Thoracic aorta (tissue), 2 donors: ENCODE measurements around the gene TMEM198. TPM values are rescaled to one million over a fixed set of nuclear protein-coding genes. Genes with fewer than 3 reads are reported as not detected.

Experiments used
- ATAC-seq: fragments of 150-250 bp; one replicate; pipeline ENCODE4 v1.8.0; 2017; ENCODE audit warnings: low read depth; ENCODE audit not compliant: insufficient number of reproducible peaks, low FRiP score
- DNase-seq: peaks from one replicate; pipeline ENCODE4 v3.0.0-alpha.2; 2020; ENCODE audit warnings: low spot score
- H3K27ac ChIP-seq, 2 donors: fragments of 200-600 bp; sonication (generic); 1 replicate in 1 of 2; 2 replicates in 1 of 2; pipeline ENCODE4 v1.5.1; 2016; ENCODE audit warnings: mild to moderate bottlenecking in 2 of 2, moderate library complexity in 2 of 2
- H3K27me3 ChIP-seq: fragments of 200-600 bp; sonication (generic); replicated peaks from 2 replicates; pipeline ENCODE4 v1.6.0; 2016; ENCODE audit warnings: mild to moderate bottlenecking; ENCODE audit not compliant: insufficient read depth
- H3K36me3 ChIP-seq: fragments of 200-600 bp; sonication (generic); one replicate; pipeline ENCODE4 v1.5.1; 2016
- H3K4me1 ChIP-seq, 2 donors: fragments of 200-600 bp; sonication (generic); 1 replicate in 1 of 2; 2 replicates in 1 of 2; pipeline versions ENCODE4 v1.5.1 to v1.6.0; 2016; ENCODE audit warnings: low read depth in 2 of 2, mild to moderate bottlenecking in 1 of 2; ENCODE audit not compliant: control insufficient read depth in 1 of 2
- H3K4me3 ChIP-seq: fragments of 200-600 bp; sonication (generic); 2 replicates; pipeline ENCODE4 v1.5.1; 2016; ENCODE audit warnings: mild to moderate bottlenecking
- H3K9me3 ChIP-seq: fragments of 200-600 bp; sonication (generic); 2 replicates; pipeline ENCODE4 v1.5.1; 2016
- CTCF ChIP-seq: fragments of 200-600 bp; sonication (generic); IDR thresholded peaks from one replicate; pipeline ENCODE4 v1.5.1; 2019; ENCODE audit warnings: antibody characterized with exemption
- total RNA-seq, 2 donors: library from RNA; depleted of rRNA; stranded (reverse); fragments of >200 nt; gene quantifications; one replicate each; pipeline versions ENCODE4 v1.1.0 to v1.2.3, GENCODE V29; 2016

The TMEM198 gene
- total RNA-seq, 2 donors from 2014 or later, result 1.4 to 3.9 TPM

GRCh38 chr2:219496825-219497494 lies 46.9 kb upstream of the TMEM198 start:
- H3K4me3 ChIP-seq, result peak overlapping the region; percentile 84
- H3K27me3 ChIP-seq, result no peaks in the 10 kb centered on the region
- DNase-seq (no peak), ATAC-seq (no peak)
- no peak for TF ChIP-seq CTCF
- no peaks in the 10 kb centered on the region for H3K9me3 ChIP-seq
- H3K36me3 ChIP-seq, result peaks cover 13% of the 10 kb centered on the region
- H3K27ac ChIP-seq, result peak overlapping the region; percentile 93 to 95
- peaks cover 21 to 50% of the 10 kb centered on the region in 2 donors for H3K4me1 ChIP-seq

GRCh38 chr2:219497495-219498279 lies 46.1 kb upstream of the TMEM198 start:
- H3K27me3 ChIP-seq, result no peaks in the 10 kb centered on the region
- H3K27ac ChIP-seq, result peak overlapping the region; percentile 93 to 95
- ATAC-seq (peak; percentile 29), DNase-seq (peak; percentile 83)
- H3K36me3 ChIP-seq, result peaks cover 7% of the 10 kb centered on the region
- no peaks in the 10 kb centered on the region for H3K9me3 ChIP-seq
- H3K4me3 ChIP-seq, result peak overlapping the region; percentile 84
- peaks cover 21 to 50% of the 10 kb centered on the region in 2 donors for H3K4me1 ChIP-seq
- no peak for TF ChIP-seq CTCF

GRCh38 chr2:219498280-219499057 lies 45.4 kb upstream of the TMEM198 start, which contains the start of gene GMPPA:
TSS of gene GMPPA (plus strand) at chr2:219498891. CDS start at chr2:219499976, 1,085 bp downstream.
- DNase-seq (peak; percentile 93), ATAC-seq (peak; percentile 86)
- Histone ChIP-seq H3K4me3 (peak within 1 kb of the TSS; percentile 84), H3K27me3 (no peaks in the 10 kb centered on the region), H3K27ac (peak within 1 kb of the TSS; percentile 93 to 95), H3K4me1 (peaks cover 21 to 50% of the 10 kb centered on the region in 2 donors), H3K36me3 (peaks cover 9% of the 10 kb centered on the region), H3K9me3 (no peaks in the 10 kb centered on the region)
- no peak for TF ChIP-seq CTCF

- H3K9me3 ChIP-seq, result no peaks in the 10 kb centered on the region
- DNase-seq (no peak), ATAC-seq (no peak)
- TF ChIP-seq CTCF, result no peak
- peaks cover 21 to 50% of the 10 kb centered on the region in 2 donors for H3K4me1 ChIP-seq
- H3K36me3 ChIP-seq, result peaks cover 12% of the 10 kb centered on the region
- H3K27me3 ChIP-seq, result no peaks in the 10 kb centered on the region
- H3K4me3 ChIP-seq, result peak overlapping the region; percentile 84
- peak overlapping the region; percentile 93 to 95 for H3K27ac ChIP-seq
Observed at GRCh38 chr2:219499058-219499307, 44.8 kb upstream of the TMEM198 start.

GRCh38 chr2:219499555-219499954 lies 44.3 kb upstream of the TMEM198 start:
- Histone ChIP-seq H3K9me3 (no peaks in the 10 kb centered on the region), H3K4me1 (peaks cover 21 to 46% of the 10 kb centered on the region in 2 donors), H3K4me3 (peak overlapping the region; percentile 84), H3K27ac (no peak overlapping the region), H3K27me3 (no peaks in the 10 kb centered on the region), H3K36me3 (peaks cover 18% of the 10 kb centered on the region)
- ATAC-seq (no peak), DNase-seq (no peak)
- no peak for TF ChIP-seq CTCF
